Thoracic aorta (tissue), 2 donors: Measurements from ENCODE around the gene PWWP2A. TPM values are rescaled to one million over a fixed set of nuclear protein-coding genes. Genes with fewer than 3 reads are reported as not detected.

Source experiments
- ATAC-seq: fragments of 150-250 bp; one replicate; pipeline ENCODE4 v1.8.0; 2017; ENCODE audit warnings: low read depth; ENCODE audit not compliant: insufficient number of reproducible peaks, low FRiP score
- DNase-seq: peaks from one replicate; pipeline ENCODE4 v3.0.0-alpha.2; 2020; ENCODE audit warnings: low spot score
- H3K27ac ChIP-seq, 2 donors: fragments of 200-600 bp; sonication (generic); 1 replicate in 1 of 2; 2 replicates in 1 of 2; pipeline ENCODE4 v1.5.1; 2016; ENCODE audit warnings: mild to moderate bottlenecking in 2 of 2, moderate library complexity in 2 of 2
- H3K27me3 ChIP-seq: fragments of 200-600 bp; sonication (generic); replicated peaks from 2 replicates; pipeline ENCODE4 v1.6.0; 2016; ENCODE audit warnings: mild to moderate bottlenecking; ENCODE audit not compliant: insufficient read depth
- H3K36me3 ChIP-seq: fragments of 200-600 bp; sonication (generic); one replicate; pipeline ENCODE4 v1.5.1; 2016
- H3K4me1 ChIP-seq, 2 donors: fragments of 200-600 bp; sonication (generic); 1 replicate in 1 of 2; 2 replicates in 1 of 2; pipeline versions ENCODE4 v1.5.1 to v1.6.0; 2016; ENCODE audit warnings: low read depth in 2 of 2, mild to moderate bottlenecking in 1 of 2; ENCODE audit not compliant: control insufficient read depth in 1 of 2
- H3K4me3 ChIP-seq: fragments of 200-600 bp; sonication (generic); 2 replicates; pipeline ENCODE4 v1.5.1; 2016; ENCODE audit warnings: mild to moderate bottlenecking
- H3K9me3 ChIP-seq: fragments of 200-600 bp; sonication (generic); 2 replicates; pipeline ENCODE4 v1.5.1; 2016
- total RNA-seq, 2 donors: library from RNA; depleted of rRNA; stranded (reverse); fragments of >200 nt; gene quantifications; one replicate each; pipeline versions ENCODE4 v1.1.0 to v1.2.3, GENCODE V29; 2016
- TF ChIP-seq, protein P1 (sequence below): fragments of 200-600 bp; sonication (generic); IDR thresholded peaks from one replicate; pipeline ENCODE4 v1.5.1; 2019; ENCODE audit warnings: antibody characterized with exemption

PWWP2A gene
- total RNA-seq, 2 donors from 2014 or later: 41.7 to 46.2 TPM

DNA sequence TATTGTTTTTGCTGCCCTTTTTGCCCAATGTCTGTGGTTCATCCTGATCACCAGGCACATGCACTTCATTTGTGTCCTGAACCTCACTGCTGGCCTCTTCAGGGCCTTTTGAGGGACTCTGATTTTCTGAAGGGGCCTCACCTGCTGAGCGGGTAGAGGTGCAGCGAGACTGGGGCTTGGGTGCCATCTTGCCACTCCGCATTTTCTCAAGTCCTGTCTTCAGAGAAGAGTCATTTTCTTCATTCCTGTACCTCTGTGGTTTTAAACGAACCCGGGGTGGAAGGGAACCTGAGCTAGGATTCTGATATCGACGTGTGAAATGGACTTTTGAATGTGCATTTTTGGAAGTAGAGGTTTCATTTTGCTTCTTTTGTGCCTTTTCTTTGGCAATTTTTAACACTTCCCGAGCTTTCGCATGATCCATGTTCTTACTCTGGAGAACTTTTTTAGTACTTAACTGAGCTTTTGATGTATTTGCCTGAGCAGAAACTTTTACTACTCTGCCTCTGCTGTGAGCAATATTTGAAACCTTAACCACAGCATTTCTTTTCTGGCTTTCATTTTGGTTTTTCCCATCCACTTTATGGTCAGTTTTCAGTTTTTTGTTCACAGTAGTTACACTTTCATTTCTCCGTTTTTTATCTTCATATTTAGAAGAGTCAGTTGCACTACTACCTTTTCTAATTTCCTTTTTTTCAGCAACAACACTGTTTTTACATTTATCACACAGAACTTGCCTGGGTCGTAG lies 26.1 kb downstream of the PWWP2A start:
- Histone ChIP-seq H3K36me3 (peaks cover 14% of the 10 kb centered on the region), H3K27me3 (no peaks in the 10 kb centered on the region), H3K27ac (no peak overlapping the region), H3K4me1 (peaks cover 0 to 28% of the 10 kb centered on the region in 2 donors), H3K4me3 (no peak overlapping the region), H3K9me3 (no peaks in the 10 kb centered on the region)
- TF ChIP-seq, protein P1, sequence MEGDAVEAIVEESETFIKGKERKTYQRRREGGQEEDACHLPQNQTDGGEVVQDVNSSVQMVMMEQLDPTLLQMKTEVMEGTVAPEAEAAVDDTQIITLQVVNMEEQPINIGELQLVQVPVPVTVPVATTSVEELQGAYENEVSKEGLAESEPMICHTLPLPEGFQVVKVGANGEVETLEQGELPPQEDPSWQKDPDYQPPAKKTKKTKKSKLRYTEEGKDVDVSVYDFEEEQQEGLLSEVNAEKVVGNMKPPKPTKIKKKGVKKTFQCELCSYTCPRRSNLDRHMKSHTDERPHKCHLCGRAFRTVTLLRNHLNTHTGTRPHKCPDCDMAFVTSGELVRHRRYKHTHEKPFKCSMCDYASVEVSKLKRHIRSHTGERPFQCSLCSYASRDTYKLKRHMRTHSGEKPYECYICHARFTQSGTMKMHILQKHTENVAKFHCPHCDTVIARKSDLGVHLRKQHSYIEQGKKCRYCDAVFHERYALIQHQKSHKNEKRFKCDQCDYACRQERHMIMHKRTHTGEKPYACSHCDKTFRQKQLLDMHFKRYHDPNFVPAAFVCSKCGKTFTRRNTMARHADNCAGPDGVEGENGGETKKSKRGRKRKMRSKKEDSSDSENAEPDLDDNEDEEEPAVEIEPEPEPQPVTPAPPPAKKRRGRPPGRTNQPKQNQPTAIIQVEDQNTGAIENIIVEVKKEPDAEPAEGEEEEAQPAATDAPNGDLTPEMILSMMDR: no peak
- DNase-seq (no peak), ATAC-seq (no peak)

DNA sequence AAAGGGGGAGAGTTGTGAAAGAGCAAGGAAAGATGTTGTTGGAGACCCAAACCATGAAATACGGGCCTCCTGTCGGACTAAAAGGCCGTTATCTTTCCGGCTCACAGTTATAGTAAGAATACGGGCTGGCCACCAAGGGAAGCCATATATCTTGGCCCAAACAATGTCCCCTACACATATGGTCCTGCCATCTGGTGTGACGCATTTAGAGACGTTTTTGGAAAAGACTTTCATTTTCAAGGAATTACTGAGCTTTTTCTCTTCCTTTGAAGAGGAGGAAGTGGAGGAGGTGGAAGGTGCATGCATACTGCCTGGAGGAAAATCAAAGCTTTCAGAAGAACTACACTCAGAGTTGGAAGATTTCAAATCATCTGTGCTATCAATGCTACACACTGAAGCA lies 26.7 kb downstream of the PWWP2A start:
- TF ChIP-seq, protein P1: no peak
- Histone ChIP-seq H3K27ac (no peak overlapping the region), H3K36me3 (peaks cover 14% of the 10 kb centered on the region), H3K9me3 (no peaks in the 10 kb centered on the region), H3K4me1 (peaks cover 0 to 33% of the 10 kb centered on the region in 2 donors), H3K4me3 (no peak overlapping the region), H3K27me3 (no peaks in the 10 kb centered on the region)
- ATAC-seq (no peak), DNase-seq (no peak)

DNA sequence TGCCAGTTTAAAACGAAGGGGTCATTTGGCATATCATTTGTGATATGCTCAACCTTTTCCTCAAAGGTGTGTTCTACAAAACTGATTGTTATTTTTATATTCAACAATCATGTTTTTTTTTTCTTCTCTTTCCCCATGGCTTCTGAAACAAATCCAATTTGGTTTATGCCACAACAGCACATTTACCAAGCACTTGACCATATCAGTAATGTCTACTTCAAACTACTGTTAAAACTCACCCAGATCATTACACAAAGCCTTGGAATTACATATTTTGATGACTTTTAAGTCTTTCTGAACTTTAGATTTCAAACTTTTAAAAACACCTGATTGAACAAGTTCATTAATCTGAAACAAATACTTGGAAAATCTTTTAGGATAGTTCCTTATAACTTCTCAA lies 29.2 kb downstream of the PWWP2A start:
- TF ChIP-seq, protein P1: no peak
- Histone ChIP-seq H3K4me1 (peaks cover 0 to 29% of the 10 kb centered on the region in 2 donors), H3K4me3 (no peak overlapping the region), H3K36me3 (peaks cover 14% of the 10 kb centered on the region), H3K27ac (no peak overlapping the region), H3K9me3 (no peaks in the 10 kb centered on the region), H3K27me3 (no peaks in the 10 kb centered on the region)
- ATAC-seq (no peak), DNase-seq (no peak)

DNA sequence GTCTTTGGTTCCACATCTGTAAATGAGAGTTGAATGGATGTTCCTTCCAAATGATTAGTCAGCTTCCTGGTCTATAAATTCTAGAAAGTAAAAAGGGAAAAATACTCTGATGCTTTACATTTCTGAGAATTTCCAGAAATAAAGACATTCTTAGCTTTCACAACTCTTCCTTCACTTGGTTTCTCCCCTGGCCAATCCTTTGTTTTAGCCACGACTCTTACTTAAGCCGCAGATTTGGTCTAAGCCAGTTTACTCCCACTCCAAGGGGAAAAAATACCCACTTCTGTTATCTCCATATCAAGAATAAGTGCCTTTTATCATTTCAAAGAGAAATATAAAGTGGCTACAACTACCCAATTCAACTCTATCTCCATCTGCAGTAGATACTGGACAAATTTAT lies 29.7 kb downstream of the PWWP2A start:
- TF ChIP-seq, protein P1: no peak
- Histone ChIP-seq H3K4me3 (no peak overlapping the region), H3K4me1 (peaks cover 0 to 24% of the 10 kb centered on the region in 2 donors), H3K36me3 (peaks cover 14% of the 10 kb centered on the region), H3K27me3 (no peaks in the 10 kb centered on the region), H3K9me3 (no peaks in the 10 kb centered on the region), H3K27ac (no peak overlapping the region)
- DNase-seq: no peak
- ATAC-seq: no peak

DNA sequence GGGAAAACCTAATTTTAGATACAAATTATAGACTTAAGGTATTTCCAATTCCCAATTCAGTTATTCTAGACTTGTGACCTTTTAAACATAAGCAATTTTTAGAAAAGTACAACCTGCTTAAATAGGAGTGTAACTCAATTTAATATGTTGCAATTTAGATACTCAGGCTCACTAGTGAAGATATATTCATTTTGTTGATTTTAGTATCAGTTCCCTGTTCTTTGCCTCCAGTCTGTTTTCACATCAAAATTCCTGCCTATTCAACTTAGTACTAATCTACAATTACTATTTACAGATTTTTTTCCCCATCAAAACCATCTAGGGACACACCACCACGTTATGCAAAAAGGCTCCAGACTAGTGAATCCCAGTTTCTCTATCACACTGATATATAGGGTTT lies 30.4 kb downstream of the PWWP2A start:
- no peaks in the 10 kb centered on the region for H3K9me3 ChIP-seq
- H3K4me1 ChIP-seq: peaks cover 0 to 27% of the 10 kb centered on the region in 2 donors
- DNase-seq: no peak
- H3K27ac ChIP-seq: no peak overlapping the region
- no peak overlapping the region for H3K4me3 ChIP-seq
- peaks cover 13% of the 10 kb centered on the region for H3K36me3 ChIP-seq
- ATAC-seq: no peak
- H3K27me3 ChIP-seq: no peaks in the 10 kb centered on the region
- TF ChIP-seq, protein P1: no peak
